ENCODE measurements around the gene YOD1. TPM values are rescaled to one million over a fixed set of nuclear protein-coding genes. Genes with fewer than 3 reads are reported as not detected.

YOD1 gene
- total RNA-seq, 1 donor from 2014 or later, result 7.5 TPM

DNA sequence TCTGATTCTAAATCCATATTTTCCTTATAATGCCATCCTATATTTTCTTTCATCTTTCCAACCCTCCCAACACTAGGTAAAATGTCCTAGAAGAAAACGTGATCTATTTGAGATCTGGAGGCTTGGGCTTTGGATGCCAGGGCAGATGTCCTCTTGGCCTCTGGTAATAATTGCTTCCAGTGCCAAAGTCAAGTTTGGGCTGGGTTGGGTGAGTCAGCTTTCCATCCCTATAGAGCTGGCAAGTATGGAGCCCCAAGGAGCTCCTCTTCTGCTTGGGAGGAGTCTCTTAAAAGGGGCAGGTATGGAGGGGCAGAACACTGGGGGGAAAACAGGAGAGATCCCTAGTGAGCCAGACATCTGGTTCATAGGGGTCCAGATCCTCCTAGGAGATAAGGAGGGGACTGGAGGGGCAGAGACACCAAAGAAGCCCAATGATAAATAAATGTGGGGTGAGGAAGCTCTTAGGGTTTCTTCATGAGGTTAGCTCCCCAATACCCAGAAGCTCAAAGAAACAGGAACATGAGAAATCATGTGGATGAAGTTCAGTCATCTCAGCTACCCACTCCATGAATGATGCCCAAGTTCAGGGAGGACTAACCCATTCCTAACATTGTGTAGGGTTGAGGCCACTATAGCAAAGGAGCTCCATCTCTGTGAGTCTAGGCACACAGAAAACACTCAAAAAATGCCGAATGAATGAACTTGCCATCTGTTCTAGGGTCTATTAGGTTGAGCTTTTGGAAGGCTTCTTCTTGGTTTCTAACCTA lies 21.9 kb downstream of the YOD1 start:
- intact Hi-C loops (cut with micrococcal nuclease), result no loop called here

- intact Hi-C loops (cut with micrococcal nuclease), result no loop called here
Observed at GRCh38 chr1:207027921-207028320, 23.1 kb downstream of the YOD1 start.

DNA sequence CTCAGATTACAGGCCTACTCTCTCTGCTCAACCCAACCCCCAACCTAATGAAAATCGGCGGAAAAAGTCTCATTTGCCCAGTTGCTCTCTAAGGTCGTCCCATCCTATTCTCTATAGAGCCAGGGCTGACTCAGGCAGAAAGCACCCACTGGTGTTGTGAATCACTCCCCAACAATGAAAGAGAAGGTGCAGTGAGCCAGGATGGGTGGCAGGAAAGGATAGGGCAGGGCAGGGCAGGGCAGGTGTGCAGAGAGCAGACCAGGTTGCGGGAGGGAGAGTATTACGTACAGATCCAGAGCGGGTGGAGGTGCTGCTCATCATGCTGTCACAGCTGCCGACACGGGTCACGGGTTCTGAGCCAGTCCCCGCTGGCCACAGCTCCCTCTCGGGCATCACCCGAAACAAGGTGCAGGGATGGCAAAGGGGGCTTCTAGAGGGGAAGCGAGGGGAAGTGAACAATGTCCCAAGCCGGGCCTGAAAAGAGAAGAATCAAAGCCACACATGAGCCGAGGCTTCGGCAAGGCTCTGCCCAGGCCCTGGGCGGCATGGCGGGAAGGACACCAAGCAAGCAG lies 23.7 kb downstream of the YOD1 start:
- intact Hi-C loops (cut with micrococcal nuclease), result no loop called here

- intact Hi-C loops (cut with micrococcal nuclease), result no loop called here
Observed at GRCh38 chr1:207026104-207026534, 24.9 kb downstream of the YOD1 start.

GRCh38 chr1:207025146-207025880 lies 25.7 kb downstream of the YOD1 start:
- intact Hi-C loops (cut with micrococcal nuclease), result no loop called here

- intact Hi-C loops (cut with micrococcal nuclease), result no loop called here
Observed at GRCh38 chr1:207024202-207025145, 26.5 kb downstream of the YOD1 start.

- intact Hi-C loops (cut with micrococcal nuclease), result no loop called here
Observed at GRCh38 chr1:207022996-207023679, 27.9 kb downstream of the YOD1 start.

DNA sequence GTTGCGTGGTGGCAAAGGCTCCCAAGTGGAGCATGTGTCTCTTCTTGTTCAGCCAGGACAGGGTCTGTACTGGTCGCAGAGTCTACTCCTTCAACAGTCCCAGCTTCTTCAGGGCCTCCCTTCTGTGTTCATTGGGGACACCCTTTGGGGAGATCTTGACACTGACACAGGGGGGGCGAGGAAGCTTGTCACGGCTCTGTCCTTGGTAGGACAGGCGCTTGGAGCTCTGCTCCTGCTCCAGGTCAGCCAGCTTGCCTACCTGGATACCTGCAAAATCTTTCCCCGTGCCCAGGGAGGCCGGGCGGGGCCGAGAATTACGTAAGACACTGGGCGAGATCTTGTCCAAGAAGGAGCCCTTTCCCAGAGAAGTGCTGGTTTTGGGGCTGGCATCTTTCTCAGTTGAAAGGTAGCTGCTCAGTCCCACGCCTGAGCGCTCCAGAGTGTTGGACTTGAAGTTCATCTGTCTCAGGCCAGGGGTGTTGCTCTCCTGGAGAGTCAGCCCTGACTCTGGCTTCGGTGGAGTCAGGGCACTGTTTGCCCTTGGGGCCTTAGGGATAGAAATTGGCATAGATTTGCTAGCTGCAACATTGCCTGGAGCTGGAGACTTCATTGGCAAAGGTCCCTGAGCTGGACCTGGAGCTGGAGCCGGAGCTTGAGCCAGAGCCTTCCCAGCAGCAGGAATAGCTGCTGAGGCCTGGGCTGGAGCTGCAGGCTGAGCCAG lies 29.0 kb downstream of the YOD1 start:
- intact Hi-C loops (cut with micrococcal nuclease), result no loop called here

GRCh38 chr1:207021139-207021861 lies 29.7 kb downstream of the YOD1 start:
- intact Hi-C loops (cut with micrococcal nuclease), result no loop called here

DNA sequence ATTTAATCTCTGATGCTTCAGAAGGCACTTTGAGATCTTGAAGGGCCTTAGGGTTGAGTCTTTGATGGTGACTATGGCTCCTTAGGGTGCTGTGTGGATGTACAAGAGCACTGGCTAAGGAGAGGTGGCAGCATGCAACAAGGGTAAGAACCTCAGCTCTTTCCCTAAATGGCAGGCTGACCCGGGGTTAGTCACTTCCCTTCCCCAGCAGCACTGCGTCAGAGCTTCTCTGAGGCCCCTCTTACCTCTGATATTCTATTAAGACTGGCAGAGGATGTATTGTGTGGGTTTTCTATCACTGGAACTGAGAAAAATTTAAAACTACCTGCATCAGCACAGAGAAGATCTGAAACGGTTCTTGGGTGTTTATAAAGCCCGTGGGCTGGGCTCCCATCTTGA lies 30.3 kb downstream of the YOD1 start:
- intact Hi-C loops (cut with micrococcal nuclease), result no loop called here

GRCh38 chr1:207020065-207020708 lies 30.8 kb downstream of the YOD1 start:
- intact Hi-C loops (cut with micrococcal nuclease), result no loop called here

- intact Hi-C loops (cut with micrococcal nuclease), result no loop called here
Observed at GRCh38 chr1:207019661-207020060, 31.3 kb downstream of the YOD1 start.

DNA sequence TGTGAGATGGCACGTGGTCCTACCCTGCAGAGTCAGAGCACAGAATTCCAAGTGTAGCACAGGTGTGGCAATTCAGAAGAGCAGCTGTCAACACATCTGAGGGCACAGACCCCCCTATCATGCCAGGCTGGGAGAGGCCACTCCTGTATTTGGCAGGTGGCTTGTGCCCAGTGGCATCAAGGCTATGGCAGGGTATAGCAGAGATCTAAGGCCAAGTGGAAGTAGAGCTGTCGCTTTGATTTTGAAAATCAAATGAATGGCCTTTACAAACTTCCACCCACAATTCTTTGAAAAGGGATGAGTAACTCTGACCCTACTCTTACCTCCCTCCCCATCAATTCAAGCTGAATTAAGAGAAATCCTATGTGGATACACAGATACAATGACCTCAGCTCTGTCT lies 31.8 kb downstream of the YOD1 start:
- intact Hi-C loops (cut with micrococcal nuclease), result no loop called here

DNA sequence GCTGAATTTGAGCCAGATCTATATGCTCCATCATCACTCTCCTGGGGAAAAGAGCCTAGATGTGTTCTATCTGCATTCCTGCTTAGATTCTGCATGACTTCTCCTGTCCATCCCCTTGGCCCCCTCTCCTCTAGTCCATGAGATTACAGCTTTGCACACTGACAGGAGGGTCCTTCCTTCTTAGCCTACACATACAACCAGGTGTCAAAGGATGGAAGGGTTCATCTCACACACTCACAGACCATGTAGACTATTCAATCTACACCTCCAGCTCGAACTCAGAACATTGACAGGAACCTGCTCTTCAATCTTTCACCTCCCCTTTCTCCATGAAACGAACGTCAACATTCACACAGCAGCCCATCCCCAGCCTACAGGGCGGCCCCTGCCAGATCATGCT lies 32.3 kb downstream of the YOD1 start:
- intact Hi-C loops (cut with micrococcal nuclease), result no loop called here

GRCh38 chr1:207017615-207018559 lies 33.1 kb downstream of the YOD1 start:
- intact Hi-C loops (cut with micrococcal nuclease), result no loop called here

DNA sequence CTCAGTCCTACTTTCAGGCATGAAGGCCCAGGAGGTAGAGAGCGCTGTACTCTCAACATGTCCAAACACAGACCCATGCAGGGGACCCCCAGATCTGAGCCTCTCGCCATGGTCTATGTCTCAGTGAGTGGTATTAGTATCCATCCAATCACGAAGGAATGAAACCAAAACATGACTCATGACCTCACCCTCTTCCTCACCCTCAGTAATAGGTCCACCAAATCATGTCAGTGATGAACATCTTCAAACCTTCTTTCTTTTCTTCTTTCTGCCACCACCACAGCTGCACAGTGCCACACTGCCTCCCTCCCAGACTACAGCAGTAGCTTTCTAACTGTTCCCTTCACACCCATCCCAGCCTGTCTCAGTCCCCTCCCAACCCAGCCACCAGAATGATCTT lies 35.2 kb downstream of the YOD1 start:
- intact Hi-C loops (cut with micrococcal nuclease), result no loop called here

- intact Hi-C loops (cut with micrococcal nuclease), result no loop called here
Observed at GRCh38 chr1:207014728-207015127, 36.3 kb downstream of the YOD1 start.
